ENCODE data around the gene TCTN1. TPM values are rescaled to one million over a fixed set of nuclear protein-coding genes. Genes with fewer than 3 reads are reported as not detected.

Gene TCTN1
- total and polyA plus RNA-seq, 2 of the 4 experiments (the other 2 are of a cell fraction), result 11.7 to 18.8 TPM

DNA sequence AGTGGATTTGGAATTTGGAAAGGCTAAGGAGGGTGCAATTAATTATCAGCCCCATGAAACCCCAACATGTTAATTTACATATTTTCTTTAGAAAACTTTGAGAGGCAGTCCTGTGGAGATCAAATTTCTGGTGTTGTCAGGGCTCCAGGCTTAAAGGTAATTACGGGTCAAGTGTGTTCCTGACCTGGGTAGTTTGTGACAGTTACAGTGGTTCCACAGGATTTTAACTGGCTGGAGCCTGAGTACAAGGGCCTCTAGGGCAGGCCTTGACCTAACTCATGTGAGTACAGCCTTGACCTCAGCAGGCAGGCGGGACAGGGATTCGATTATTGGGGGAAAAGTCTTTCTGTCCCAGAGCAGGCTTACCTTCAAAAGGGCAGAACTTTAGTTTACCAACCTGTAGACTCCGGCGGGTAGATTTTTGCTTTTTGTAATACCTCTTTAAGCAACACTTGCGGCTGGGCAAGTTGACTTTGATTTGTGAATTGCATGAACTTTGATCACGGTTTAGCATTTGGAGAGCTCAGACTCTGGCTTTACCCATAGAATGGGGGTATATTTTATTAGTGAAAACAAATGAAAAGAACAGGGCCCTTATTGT lies 22.4 kb upstream of the TCTN1 start:
- Histone ChIP-seq H3K18ac (ENCODE audit: low read depth, low read length) (no peak overlapping the region), H3K23ac (ENCODE audit: low read depth, low read length) (no peak overlapping the region), H2BK15ac (ENCODE audit: low read depth, low read length) (no peak overlapping the region), H2BK120ac (ENCODE audit: low read depth, low read length) (no peak overlapping the region), H2AK5ac (ENCODE audit: low read depth, low read length) (no peak overlapping the region), H3K9me1 (ENCODE audit: insufficient read depth, low read length) (no peaks in the 10 kb centered on the region), H3K4me3 (ENCODE audit: insufficient read depth, low read depth, low read length) (no peak overlapping the region), H3K27me3 (ENCODE audit: control insufficient read depth, insufficient read depth, low read length) (no peaks in the 10 kb centered on the region), H4K5ac (ENCODE audit: low read depth, low read length) (no peak overlapping the region), H4K91ac (ENCODE audit: insufficient read depth, low read depth, low read length) (no peak overlapping the region), H3K27ac (ENCODE audit: insufficient read depth, low read length) (no peak overlapping the region), H3K36me3 (ENCODE audit: control insufficient read depth, insufficient read depth, low read length) (no peaks in the 10 kb centered on the region), H3K79me1 (ENCODE audit: low read depth in 1 of 2, low read length in 2 of 2) (no peaks in the 10 kb centered on the region), H2BK20ac (ENCODE audit: low read depth, low read length) (no peak overlapping the region), H3K56ac (ENCODE audit: extremely low read depth, insufficient read depth, low read length) (no peak overlapping the region), H3K14ac (replicated peaks; ENCODE audit: low read depth, low read length) (no peak overlapping the region), H3K4ac (ENCODE audit: low read depth, low read length) (no peak overlapping the region), H3K9ac (ENCODE audit: low read depth, low read length) (no peak overlapping the region), H4K8ac (ENCODE audit: low read depth in 2 of 2, low read length in 2 of 2) (no peak overlapping the region), H2AK9ac (replicated peaks; ENCODE audit: low read depth, low read length, poor library complexity) (no peak overlapping the region), H2AFZ (replicated peaks; ENCODE audit: low read length, poor library complexity) (no peak overlapping the region), H3K4me1 (ENCODE audit: control insufficient read depth, insufficient read depth, low read length) (0 out of 2 replicates have a peak, but pooled peaks cover 4% of the 10 kb centered on the region), H2BK5ac (ENCODE audit: low read depth, low read length, poor library complexity, severe bottlenecking) (no peak overlapping the region), H4K20me1 (ENCODE audit: insufficient read depth, low read length) (no peaks in the 10 kb centered on the region), H3K9me3 (ENCODE audit: control insufficient read depth, insufficient read depth, low read length) (no peaks in the 10 kb centered on the region), H3K4me2 (ENCODE audit: low read depth, low read length) (no peak overlapping the region)
- CTCF ChIA-PET, result no interaction called here
- TF ChIP-seq MAFK (IDR thresholded peaks at IDR 0.05; ENCODE audit: low read depth, low read length) (no peak), CEBPB (IDR thresholded peaks at IDR 0.05; ENCODE audit: low read depth, low read length) (no peak), SMC3 (IDR thresholded peaks at IDR 0.05; ENCODE audit: low read depth, low read length) (no peak), RCOR1 (IDR thresholded peaks at IDR 0.05; ENCODE audit: insufficient replicate concordance, low read length) (no peak), CHD1 (IDR thresholded peaks at IDR 0.05; ENCODE audit: low read depth, low read length) (no peak), POLR2A (IDR thresholded peaks at IDR 0.05; ENCODE audit: low read depth, low read length) (no peak), FOS (IDR thresholded peaks at IDR 0.05; ENCODE audit: low read depth, low read length) (no peak), BHLHE40 (IDR thresholded peaks at IDR 0.05; ENCODE audit: low read depth, low read length) (no peak), RAD21 (IDR thresholded peaks at IDR 0.05; ENCODE audit: low read length) (no peak)
- intact Hi-C loops (cut with micrococcal nuclease) (no loop called here), in situ Hi-C loops (cut with MboI; ENCODE audit: low sequenced_read_pairs) (no loop called here), dilution Hi-C loops (cut with HindIII; ENCODE audit: low sequenced_read_pairs, unreplicated experiment) (no loop called here)
- no TSS peak for BruUV-seq (replicated peaks)
- ATAC-seq (ENCODE audit: low read depth) (no peak; the same call in 1 of the 2 replicates), DNase-seq (no peak)
- 50% methylated on average over 1 of the region's 7 CpGs; no CpG with 5 or more reads in 1 of the 2 experiments for WGBS, 2 experiments (ENCODE audit: extremely low coverage in 2 of 2, insufficient read length in 1 of 2)
- POLR2A ChIA-PET (ENCODE audit: unreplicated experiment), result no interaction called here

Data from IMR-90 (cell line).